ENCODE data around the gene ATP6V0E1. TPM values are rescaled to one million over a fixed set of nuclear protein-coding genes. Genes with fewer than 3 reads are reported as not detected.

Gene ATP6V0E1
- total RNA-seq, 1 donor from 2014 or later, result 285 TPM

- no peak for ATAC-seq
- peaks cover 47% of the 10 kb centered on the region for H3K36me3 ChIP-seq
Measured at GRCh38 chr5:172951371-172952033, 32.1 kb upstream of the ATP6V0E1 start.

GRCh38 chr5:172952034-172952511 is 31.5 kb upstream of the ATP6V0E1 start:
- Histone ChIP-seq H3K4me3 (no peak overlapping the region), H3K27me3 (ENCODE audit: low read depth) (no peaks in the 10 kb centered on the region), H3K36me3 (peaks cover 44% of the 10 kb centered on the region), H3K27ac (peak overlapping the region; percentile 18), H3K4me1 (peaks cover 7% of the 10 kb centered on the region), H3K9me3 (no peaks in the 10 kb centered on the region)
- ATAC-seq (peak; percentile 59), DNase-seq (no peak)
- intact Hi-C loops (cut with DNase I), result no loop called here
- TF ChIP-seq CTCF (IDR thresholded peaks at IDR 0.05), result no peak

More at GRCh38 chr5:172951371-172952033, 32.1 kb upstream of the ATP6V0E1 start:
- no peaks in the 10 kb centered on the region for H3K27me3 ChIP-seq (ENCODE audit: low read depth)
- peaks cover 7% of the 10 kb centered on the region for H3K4me1 ChIP-seq
- intact Hi-C loops (cut with DNase I), result no loop called here
- H3K9me3 ChIP-seq, result no peaks in the 10 kb centered on the region
- no peak for DNase-seq
- TF ChIP-seq CTCF (IDR thresholded peaks at IDR 0.05), result no peak
- peak overlapping the region; percentile 18 for H3K27ac ChIP-seq
- H3K4me3 ChIP-seq, result no peak overlapping the region

GRCh38 chr5:172953776-172954675 is 29.5 kb upstream of the ATP6V0E1 start:
- Histone ChIP-seq H3K4me3 (no peak overlapping the region), H3K27ac (no peak overlapping the region), H3K9me3 (no peaks in the 10 kb centered on the region), H3K36me3 (peaks cover 29% of the 10 kb centered on the region), H3K4me1 (peaks cover 16% of the 10 kb centered on the region), H3K27me3 (ENCODE audit: low read depth) (no peaks in the 10 kb centered on the region)
- DNase-seq (no peak), ATAC-seq (no peak)
- no peak for TF ChIP-seq CTCF (IDR thresholded peaks at IDR 0.05)
- intact Hi-C loops (cut with DNase I), result no loop called here

GRCh38 chr5:172954751-172955159 is 28.8 kb upstream of the ATP6V0E1 start:
- intact Hi-C loops (cut with DNase I), result no loop called here
- DNase-seq (no peak), ATAC-seq (no peak)
- no peak for TF ChIP-seq CTCF (IDR thresholded peaks at IDR 0.05)
- Histone ChIP-seq H3K9me3 (no peaks in the 10 kb centered on the region), H3K36me3 (peaks cover 22% of the 10 kb centered on the region), H3K27me3 (ENCODE audit: low read depth) (no peaks in the 10 kb centered on the region), H3K4me3 (no peak overlapping the region), H3K27ac (no peak overlapping the region), H3K4me1 (peaks cover 19% of the 10 kb centered on the region)

- Histone ChIP-seq H3K27ac (no peak overlapping the region), H3K9me3 (no peaks in the 10 kb centered on the region), H3K4me3 (no peak overlapping the region), H3K36me3 (peaks cover 9% of the 10 kb centered on the region), H3K27me3 (ENCODE audit: low read depth) (no peaks in the 10 kb centered on the region), H3K4me1 (peaks cover 28% of the 10 kb centered on the region)
- no peak for TF ChIP-seq CTCF (IDR thresholded peaks at IDR 0.05)
- no peak for DNase-seq
- intact Hi-C loops (cut with DNase I), result no loop called here
- ATAC-seq, result no peak
Measured at GRCh38 chr5:172956228-172956627, 27.3 kb upstream of the ATP6V0E1 start.

Measured in lower lobe of right lung (tissue), 2 donors.